ENCODE measurements around the gene SLC25A24. TPM values are rescaled to one million over a fixed set of nuclear protein-coding genes. Genes with fewer than 3 reads are reported as not detected.
A peak's percentile ranks its signal among the peaks of the same experiment; 100 is the strongest.
"Not testable (repeated sequence)": the region's sequence is repeated elsewhere in the genome, so short reads cannot be mapped to it uniquely, and the experiment has no call there.

Gene SLC25A24
- total RNA-seq, result 10 to 100 TPM; 13.6 to 15.4 TPM

GRCh38 chr1:108199781-108200686, at the start of gene SLC25A24:
TSS of gene SLC25A24 (minus strand) at chr1:108200343. CDS start at chr1:108200138, 205 bp downstream.
- no peaks in the 10 kb centered on the region for H3K9me3 Mint-ChIP-seq (ENCODE audit: low read depth)
- peak within 1 kb of the TSS; percentile 78 for H3K27ac Mint-ChIP-seq
- H3K36me3 Mint-ChIP-seq (ENCODE audit: low read depth), result peaks cover 9% of the 10 kb centered on the region
- peak within 1 kb of the TSS; percentile 84 for H3K4me3 Mint-ChIP-seq
- H3K4me1 Mint-ChIP-seq, result peaks cover 26% of the 10 kb centered on the region
- ChIA-PET POLR2A (interaction anchor here (1.0 kb wide), 1 partner anchor 890 kb away, joined by 3 read pairs; the partner anchor contains the start of gene TMEM167B), CTCF (interaction anchor here (0.5 to 2.1 kb wide), 8 partner anchors 9 to 414 kb away, joined by 3 to 5 read pairs (median 4); no protein-coding TSS in a partner anchor)
- DNase-seq (peak; percentile 86), ATAC-seq (peak; percentile 97)
- no peaks in the 10 kb centered on the region for H3K27me3 Mint-ChIP-seq
- intact Hi-C loops (cut with DNase I, micrococcal nuclease), result loop anchor here (2.0 to 10.0 kb wide), 6 partner anchors 235 to 905 kb away; partner anchors contain the start of genes EEIG2 (in 1 of the 2) and VAV3 (in 1 of the 2)

DNA sequence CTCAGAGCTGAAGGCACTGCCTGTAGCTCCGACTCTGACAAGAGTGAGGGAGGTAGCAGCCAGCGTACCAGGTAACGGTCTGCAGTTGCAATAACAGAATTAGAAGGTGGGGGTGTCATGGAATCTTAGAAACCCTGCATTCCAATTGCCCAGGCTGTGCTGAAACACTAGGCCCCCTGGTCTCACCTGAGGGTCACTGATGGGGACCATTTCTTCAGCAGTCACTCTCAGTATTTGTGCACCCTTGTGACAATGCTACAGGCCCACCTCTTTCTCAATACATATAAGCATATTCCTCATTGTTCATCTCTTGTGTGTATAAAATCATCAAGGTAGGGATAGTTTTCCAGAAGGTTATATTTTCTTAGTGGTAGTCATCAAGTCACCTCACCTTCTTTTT, 43.8 kb upstream of the SLC25A24 start, which contains the start of gene NBPF4:
Gene NBPF4, minus strand, starts transcription at position 101 of the 400 bp plus-strand sequence. CDS start 315 bp downstream, outside the sequence.
- CTCF ChIA-PET; H3K4me1 Mint-ChIP-seq; H3K27ac Mint-ChIP-seq; POLR2A ChIA-PET; H3K4me3 Mint-ChIP-seq; ATAC-seq; H3K36me3 Mint-ChIP-seq (ENCODE audit: low read depth); DNase-seq; intact Hi-C loops (cut with DNase I, micrococcal nuclease); H3K9me3 Mint-ChIP-seq (ENCODE audit: low read depth); H3K27me3 Mint-ChIP-seq: not testable (repeated sequence)

GRCh38 chr1:108239426-108239825, 39.3 kb upstream of the SLC25A24 start:
- H3K9me3 Mint-ChIP-seq (ENCODE audit: low read depth); H3K4me3 Mint-ChIP-seq; H3K27me3 Mint-ChIP-seq; DNase-seq; H3K27ac Mint-ChIP-seq; intact Hi-C loops (cut with DNase I, micrococcal nuclease); H3K36me3 Mint-ChIP-seq (ENCODE audit: low read depth); CTCF ChIA-PET; POLR2A ChIA-PET; H3K4me1 Mint-ChIP-seq; ATAC-seq: not testable (repeated sequence)

- intact Hi-C loops (cut with DNase I, micrococcal nuclease); POLR2A ChIA-PET; H3K36me3 Mint-ChIP-seq (ENCODE audit: low read depth); DNase-seq; H3K27me3 Mint-ChIP-seq; H3K9me3 Mint-ChIP-seq (ENCODE audit: low read depth); H3K27ac Mint-ChIP-seq; CTCF ChIA-PET; H3K4me3 Mint-ChIP-seq; H3K4me1 Mint-ChIP-seq: not testable (repeated sequence)
- peak; percentile 90 for ATAC-seq
These were observed 35.2 kb upstream of the SLC25A24 start for GRCh38 chr1:108235308-108235707.

- H3K4me3 Mint-ChIP-seq; H3K9me3 Mint-ChIP-seq (ENCODE audit: low read depth); H3K27ac Mint-ChIP-seq; DNase-seq; ATAC-seq; CTCF ChIA-PET; intact Hi-C loops (cut with DNase I, micrococcal nuclease); H3K36me3 Mint-ChIP-seq (ENCODE audit: low read depth); H3K4me1 Mint-ChIP-seq; H3K27me3 Mint-ChIP-seq; POLR2A ChIA-PET: not testable (repeated sequence)
These were observed 32.0 kb upstream of the SLC25A24 start for GRCh38 chr1:108232183-108232582.

DNA sequence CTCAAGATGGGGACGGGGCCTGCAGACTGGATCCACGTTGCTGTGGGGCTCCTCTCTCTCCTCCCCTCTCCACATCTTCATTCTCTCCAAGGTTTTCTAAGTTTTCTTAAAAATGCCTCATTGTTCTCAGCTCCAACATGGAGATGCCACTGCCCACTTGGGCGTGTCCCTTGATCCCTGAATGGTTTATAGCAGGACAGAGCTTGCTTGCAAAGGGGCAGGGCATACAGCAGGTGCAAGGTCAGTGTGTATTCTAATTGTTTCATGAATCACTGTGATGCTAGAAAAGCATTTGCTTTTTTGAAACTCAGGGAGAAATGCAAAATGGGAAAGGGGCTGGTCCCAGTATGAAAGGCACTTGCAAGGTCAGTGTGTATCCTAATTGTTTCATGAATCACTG, 29.8 kb upstream of the SLC25A24 start:
- CTCF ChIA-PET; H3K4me3 Mint-ChIP-seq; intact Hi-C loops (cut with DNase I, micrococcal nuclease); H3K9me3 Mint-ChIP-seq (ENCODE audit: low read depth); H3K4me1 Mint-ChIP-seq; H3K27ac Mint-ChIP-seq; POLR2A ChIA-PET; H3K36me3 Mint-ChIP-seq (ENCODE audit: low read depth); ATAC-seq; DNase-seq; H3K27me3 Mint-ChIP-seq: not testable (repeated sequence)

DNA sequence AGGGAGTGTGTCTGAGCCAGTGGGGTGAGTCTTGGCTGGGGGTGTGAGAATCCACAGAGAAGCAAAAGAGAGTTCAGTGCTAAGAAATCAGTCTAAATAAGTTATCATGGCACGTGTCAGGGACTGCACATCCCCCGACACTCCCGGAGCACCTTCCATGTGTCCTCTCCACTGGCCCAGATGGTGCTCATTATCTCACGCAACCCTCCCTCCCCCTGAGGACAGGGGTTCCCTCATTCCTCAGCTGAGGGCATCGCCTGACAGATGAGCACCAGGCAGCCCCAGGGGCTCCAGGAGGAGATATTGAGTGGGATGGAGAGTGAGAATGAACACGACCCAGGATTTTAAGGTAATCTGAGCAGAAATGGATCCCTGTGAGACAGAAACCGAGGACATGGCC, 27.6 kb upstream of the SLC25A24 start:
- H3K4me1 Mint-ChIP-seq; H3K4me3 Mint-ChIP-seq; POLR2A ChIA-PET; intact Hi-C loops (cut with DNase I, micrococcal nuclease); H3K9me3 Mint-ChIP-seq (ENCODE audit: low read depth); H3K36me3 Mint-ChIP-seq (ENCODE audit: low read depth); DNase-seq; H3K27ac Mint-ChIP-seq; ATAC-seq; CTCF ChIA-PET; H3K27me3 Mint-ChIP-seq: not testable (repeated sequence)

GRCh38 chr1:108226855-108227254, 26.7 kb upstream of the SLC25A24 start:
- H3K27ac Mint-ChIP-seq; CTCF ChIA-PET; ATAC-seq; H3K27me3 Mint-ChIP-seq; H3K9me3 Mint-ChIP-seq (ENCODE audit: low read depth); DNase-seq; H3K4me3 Mint-ChIP-seq; H3K4me1 Mint-ChIP-seq; H3K36me3 Mint-ChIP-seq (ENCODE audit: low read depth); intact Hi-C loops (cut with DNase I, micrococcal nuclease); POLR2A ChIA-PET: not testable (repeated sequence)

DNA sequence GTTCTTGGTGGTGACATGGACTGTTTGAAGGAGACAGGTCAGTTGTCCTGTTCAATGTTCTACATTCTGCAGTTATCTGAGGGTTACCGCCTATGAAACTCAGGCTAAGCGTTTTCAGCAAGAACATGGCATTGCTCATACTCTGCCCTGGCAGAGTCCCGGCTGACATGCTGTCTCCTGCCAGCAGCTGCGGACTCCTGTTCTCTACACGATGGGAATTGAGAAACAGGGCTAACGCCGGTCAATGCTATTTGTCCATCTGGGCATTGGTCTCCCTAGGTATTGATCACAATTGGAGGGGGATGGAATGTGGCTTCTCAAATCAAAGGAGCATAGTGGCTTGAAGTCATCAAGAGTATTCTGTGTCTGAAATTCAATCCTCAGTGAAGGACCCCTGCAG, 23.1 kb upstream of the SLC25A24 start:
- not testable (repeated sequence) for ATAC-seq, H3K27me3 Mint-ChIP-seq

DNA sequence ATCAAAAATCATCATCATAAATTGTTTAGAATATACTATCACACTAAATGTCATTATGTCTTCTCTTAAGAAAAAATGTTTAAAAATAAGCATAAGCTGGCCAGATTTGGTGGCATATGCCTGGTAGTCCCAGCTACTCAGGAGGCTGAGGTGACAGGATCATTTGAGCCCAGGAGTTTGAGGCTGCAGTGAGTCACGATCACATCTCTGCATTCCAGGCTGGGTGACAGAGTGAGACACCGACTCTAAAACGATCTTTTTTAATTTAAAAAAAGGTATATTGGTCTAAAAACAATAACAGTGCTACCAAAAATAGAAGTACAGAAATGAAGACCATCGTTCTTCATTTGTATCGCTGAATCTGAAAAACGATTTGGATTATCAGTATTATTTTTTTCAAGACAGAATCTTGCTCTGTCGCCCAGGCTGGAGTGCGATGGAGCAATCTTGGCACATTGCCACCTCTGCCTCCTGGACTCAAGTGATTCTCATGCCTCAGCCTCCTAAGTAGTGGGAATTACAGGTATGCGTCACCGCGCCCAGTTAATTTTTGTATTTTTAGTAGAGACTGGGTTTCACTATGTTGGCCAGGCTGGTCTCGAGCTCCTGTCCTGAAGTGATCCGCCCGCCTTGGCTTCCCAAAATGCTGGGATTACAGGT, 17.5 kb upstream of the SLC25A24 start:
- H3K27ac Mint-ChIP-seq; H3K4me1 Mint-ChIP-seq; H3K9me3 Mint-ChIP-seq (ENCODE audit: low read depth); intact Hi-C loops (cut with DNase I, micrococcal nuclease); POLR2A ChIA-PET; DNase-seq; H3K27me3 Mint-ChIP-seq; H3K4me3 Mint-ChIP-seq; ATAC-seq; H3K36me3 Mint-ChIP-seq (ENCODE audit: low read depth); CTCF ChIA-PET: not testable (repeated sequence)

More for the DNA sequence above, 23.1 kb upstream of the SLC25A24 start:
- POLR2A ChIA-PET; intact Hi-C loops (cut with DNase I, micrococcal nuclease); H3K27ac Mint-ChIP-seq; H3K4me1 Mint-ChIP-seq; H3K36me3 Mint-ChIP-seq (ENCODE audit: low read depth); H3K9me3 Mint-ChIP-seq (ENCODE audit: low read depth); DNase-seq; CTCF ChIA-PET; H3K4me3 Mint-ChIP-seq: not testable (repeated sequence)

GRCh38 chr1:108217007-108217406, 16.9 kb upstream of the SLC25A24 start:
- H3K27ac Mint-ChIP-seq; DNase-seq; H3K27me3 Mint-ChIP-seq; ATAC-seq; intact Hi-C loops (cut with DNase I, micrococcal nuclease); H3K36me3 Mint-ChIP-seq (ENCODE audit: low read depth); POLR2A ChIA-PET; H3K4me1 Mint-ChIP-seq; H3K9me3 Mint-ChIP-seq (ENCODE audit: low read depth); CTCF ChIA-PET; H3K4me3 Mint-ChIP-seq: not testable (repeated sequence)
